Stimulated activated CD8-positive, alpha-beta memory T cell treated with anti-CD3 and anti-CD28 coated beads, Interleukin-12 subunit alpha, Interleukin-12 subunit beta, amount 100 ng/mL, for 1 hour (primary cell): ENCODE measurements around the gene SPDYE16.
"Not testable (repeated sequence)": the region's sequence is repeated elsewhere in the genome, so short reads cannot be mapped to it uniquely, and the experiment has no call there.

ENCODE experiments used
- DNase-seq: peaks from one replicate; pipeline ENCODE4 v3.0.0-alpha.2; 2020; ENCODE audit warnings: low read depth

Gene SPDYE16

DNA sequence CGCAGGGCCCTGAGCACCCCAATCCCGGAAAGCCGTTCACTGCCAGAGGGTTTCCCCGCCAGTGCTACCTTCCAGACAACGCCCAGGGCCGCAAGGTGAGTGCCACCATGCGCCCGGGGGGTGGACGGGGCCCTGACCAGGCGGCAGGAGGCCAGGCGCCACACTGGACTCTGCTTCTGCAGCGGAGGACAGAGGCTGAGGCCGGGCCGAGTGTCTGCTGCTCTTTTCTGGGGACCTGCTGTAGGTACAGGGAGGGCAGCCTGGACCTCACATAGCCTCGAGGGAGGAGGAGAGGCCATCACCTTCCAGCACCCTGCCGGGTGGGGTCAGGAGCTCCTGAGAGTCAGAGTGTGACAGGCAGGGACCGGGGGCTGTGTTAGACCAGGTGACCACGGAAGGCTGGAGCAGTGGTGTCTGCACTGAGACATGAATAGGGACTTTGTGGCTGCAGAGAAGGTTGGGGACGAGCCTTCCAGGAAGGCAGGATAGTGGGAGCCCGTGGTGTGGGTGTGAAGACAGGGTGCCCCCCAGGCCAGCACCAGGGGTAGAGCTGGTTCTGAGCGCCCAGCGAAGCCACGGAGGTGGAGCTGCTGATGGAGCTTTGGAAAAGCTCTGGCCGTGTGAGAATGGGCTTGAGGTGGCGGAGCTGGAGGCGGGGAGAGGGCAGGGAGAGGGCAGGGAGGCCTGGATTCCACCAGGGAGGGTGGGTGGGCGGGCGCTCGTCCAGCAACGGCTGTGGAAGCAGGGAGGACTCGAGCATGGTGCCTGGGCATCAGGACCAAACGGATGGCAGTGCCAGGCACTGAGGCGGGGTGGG is 38.5 kb downstream of the SPDYE16 start:
- not testable (repeated sequence) for DNase-seq

DNA sequence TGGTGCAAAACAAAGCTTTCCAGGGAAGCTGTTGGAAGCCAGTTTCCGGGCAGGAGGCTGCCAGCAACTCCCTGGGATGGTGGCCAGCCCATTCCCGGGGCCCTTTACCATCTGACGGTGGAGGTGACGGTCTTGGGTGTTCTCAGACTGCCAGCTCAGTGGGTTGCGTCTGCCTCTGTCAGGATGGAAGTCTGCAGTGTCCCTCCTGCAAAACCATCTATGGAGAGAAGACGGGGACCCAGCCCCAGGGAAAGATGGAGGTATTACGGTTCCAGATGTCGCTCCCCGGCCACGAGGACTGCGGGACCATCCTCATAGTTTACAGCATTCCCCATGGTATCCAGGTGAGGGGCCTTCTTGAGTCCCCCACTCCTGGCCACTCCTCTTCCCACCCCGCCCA is 39.9 kb downstream of the SPDYE16 start:
- not testable (repeated sequence) for DNase-seq

DNA sequence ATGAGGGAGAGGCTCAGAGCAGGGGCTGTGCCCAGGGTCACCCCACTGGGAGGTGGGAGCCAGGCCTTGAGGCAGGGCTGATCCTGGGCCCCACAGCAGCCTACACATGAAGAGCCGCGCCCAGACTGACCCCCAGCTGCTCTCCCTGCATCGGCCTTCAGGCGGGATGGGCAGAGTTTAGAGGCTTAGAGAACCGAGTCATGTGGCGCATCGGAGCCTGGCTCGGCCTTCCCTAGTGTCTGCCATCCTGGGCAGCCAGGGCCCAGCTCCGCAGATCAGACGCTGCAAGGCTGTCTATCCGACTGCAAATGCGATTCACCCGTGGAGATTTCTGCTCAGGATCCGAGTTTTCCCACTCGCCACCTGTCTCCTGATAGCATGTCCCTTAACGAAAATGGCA is 40.3 kb downstream of the SPDYE16 start:
- DNase-seq = not testable (repeated sequence)

DNA sequence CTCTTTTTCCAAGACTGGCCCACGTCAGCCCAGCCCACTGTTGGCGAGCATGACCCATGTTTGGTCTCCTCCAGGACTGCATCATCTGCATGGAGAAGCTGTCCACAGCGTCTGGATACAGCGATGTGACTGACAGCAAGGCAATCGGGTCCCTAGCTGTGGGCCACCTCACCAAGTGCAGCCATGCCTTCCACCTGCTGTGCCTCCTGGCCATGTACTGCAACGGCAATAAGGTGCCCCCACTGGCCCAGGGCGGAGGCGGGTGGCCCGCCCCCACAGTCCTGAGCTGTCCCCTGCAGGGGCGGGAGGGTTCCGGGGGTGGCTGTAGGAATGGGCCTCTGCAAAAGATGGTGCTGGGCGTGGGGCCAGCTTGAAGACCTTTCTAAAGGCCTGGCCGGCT is 40.9 kb downstream of the SPDYE16 start:
- DNase-seq = not testable (repeated sequence)

DNA sequence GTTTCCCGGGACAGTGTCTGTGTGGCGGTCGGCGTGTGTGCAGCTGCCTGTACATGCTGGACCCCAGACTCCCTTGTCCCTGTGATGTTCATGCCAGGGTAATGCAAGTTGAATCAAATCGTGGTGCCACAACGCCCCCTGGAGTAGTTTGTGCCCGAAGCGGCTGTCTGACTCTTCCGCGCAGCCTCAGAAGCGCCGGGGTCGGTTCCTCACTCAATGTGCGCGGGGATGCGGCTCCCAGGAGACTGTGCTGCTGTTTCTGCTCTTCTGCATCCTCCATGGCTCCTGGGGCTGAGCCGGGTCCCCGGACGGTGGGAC is 43.2 kb downstream of the SPDYE16 start:
- not testable (repeated sequence) for DNase-seq

DNA sequence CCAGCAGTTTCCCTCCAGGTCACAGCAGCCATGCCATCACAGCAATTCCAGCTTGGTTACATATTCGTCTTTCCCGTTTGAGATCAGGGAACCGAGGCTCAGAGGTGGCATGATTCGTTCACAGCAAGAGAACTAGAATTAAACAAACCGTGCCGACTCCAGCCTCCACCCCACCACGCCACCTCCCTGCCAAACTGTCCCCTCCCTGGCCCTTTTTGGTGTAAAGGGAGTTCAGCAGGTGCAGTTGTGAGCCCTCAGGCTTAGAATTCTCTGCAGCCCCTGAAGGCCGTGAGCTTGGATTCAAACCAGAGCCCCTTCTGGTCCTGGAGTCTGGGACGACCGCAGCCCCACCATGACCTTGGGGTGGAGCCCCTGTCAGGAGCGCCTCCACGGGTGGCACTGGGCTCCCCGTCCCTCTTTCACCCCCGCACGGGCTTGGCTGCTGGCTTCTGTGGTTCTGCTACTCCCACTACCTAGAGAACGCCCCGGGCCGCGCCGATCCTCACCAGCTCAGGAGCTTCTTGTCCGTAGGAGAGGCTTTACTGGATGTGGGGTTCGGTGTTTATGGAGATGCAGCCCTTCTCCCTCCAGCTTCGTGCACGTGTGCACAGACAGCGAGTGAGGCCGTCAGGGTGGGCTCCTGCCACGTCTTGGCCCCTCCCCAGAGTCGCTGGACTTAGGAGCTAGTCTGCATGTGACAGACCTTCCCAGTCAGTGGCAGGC is 43.7 kb downstream of the SPDYE16 start:
- DNase-seq = not testable (repeated sequence)

DNA sequence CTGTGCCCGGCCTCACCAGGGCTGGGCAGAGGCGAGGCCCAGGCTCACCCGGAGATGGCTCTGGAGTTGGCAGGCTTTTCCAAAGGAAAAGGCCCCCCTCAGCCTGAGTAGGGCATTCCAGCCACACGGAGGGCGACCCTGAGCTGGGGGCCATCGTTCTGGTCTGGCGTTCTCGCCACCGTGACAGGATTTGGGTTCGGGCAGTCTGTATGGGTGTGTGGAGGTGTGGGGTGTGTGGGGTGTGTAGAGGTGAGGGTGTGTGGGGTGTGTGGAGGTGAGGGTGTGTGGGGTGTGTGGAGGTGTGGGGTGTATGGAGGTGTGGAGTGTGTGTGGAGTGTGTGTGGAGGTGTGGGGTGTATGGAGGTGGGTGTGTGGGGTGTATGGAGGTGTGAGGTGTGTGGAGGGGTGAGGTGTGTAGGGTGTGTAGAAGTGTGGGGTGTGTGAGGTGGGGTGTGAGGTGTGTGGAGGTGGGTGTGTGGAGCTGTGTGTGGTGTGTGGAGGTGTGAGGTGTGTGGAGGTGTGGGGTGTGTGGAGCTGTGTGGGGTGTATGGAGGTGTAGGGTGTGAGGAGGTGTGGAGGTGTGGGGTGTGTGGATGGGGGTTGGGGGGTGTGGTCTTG is 44.4 kb downstream of the SPDYE16 start:
- not testable (repeated sequence) for DNase-seq

DNA sequence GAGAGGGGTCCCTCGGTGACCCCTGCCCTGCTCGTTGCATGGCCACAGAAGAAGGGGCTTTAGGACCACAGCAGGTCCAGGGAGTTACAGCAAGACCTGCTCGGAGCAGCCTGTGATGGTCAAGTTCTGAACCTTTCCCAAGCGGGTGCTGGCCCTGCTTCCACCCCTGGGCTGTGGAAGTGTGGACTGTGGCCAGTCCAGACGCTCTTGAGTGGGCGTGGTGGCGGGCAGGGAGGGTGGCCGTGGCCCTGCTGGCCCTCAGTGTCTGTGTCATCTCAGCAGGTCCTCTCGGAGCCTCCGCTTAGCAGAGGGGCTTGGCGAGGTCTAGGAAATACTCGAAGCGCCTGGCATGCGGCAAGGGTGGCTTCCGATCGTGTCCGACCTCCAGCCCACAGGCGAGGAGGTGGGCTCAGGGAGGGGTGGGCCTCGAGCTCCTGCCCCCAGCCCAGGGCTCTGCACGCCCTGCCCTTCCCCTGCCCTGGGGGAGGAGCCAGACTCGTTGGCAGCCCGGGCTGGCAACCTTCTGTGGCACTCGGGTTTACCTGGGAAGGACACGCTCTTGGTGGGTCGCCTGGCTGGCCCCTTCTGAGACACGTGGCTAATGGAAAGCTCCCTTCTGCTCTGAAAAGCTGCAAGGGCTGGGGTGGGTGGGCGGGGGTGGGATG is 45.0 kb downstream of the SPDYE16 start:
- DNase-seq = not testable (repeated sequence)

DNA sequence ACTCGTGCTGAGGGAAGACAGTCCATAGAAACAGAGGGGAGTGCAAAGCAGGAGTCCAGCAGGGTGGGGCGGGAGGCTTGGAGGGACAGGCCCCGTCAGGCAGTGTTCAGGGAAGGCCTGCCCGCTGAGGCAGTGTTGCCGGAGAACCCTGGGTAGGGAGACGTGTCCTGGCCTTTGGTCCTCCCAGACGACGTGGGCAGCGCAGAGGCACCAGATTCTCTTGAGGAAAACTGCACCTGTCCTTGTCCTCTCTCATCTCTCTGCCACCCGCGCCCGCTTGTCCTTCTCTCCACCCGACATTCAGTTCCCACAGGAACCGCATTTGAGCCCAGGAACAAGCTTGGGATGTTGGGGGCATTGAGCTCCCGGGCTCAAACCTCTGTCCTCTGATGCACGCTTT is 47.4 kb downstream of the SPDYE16 start:
- DNase-seq = not testable (repeated sequence)

DNA sequence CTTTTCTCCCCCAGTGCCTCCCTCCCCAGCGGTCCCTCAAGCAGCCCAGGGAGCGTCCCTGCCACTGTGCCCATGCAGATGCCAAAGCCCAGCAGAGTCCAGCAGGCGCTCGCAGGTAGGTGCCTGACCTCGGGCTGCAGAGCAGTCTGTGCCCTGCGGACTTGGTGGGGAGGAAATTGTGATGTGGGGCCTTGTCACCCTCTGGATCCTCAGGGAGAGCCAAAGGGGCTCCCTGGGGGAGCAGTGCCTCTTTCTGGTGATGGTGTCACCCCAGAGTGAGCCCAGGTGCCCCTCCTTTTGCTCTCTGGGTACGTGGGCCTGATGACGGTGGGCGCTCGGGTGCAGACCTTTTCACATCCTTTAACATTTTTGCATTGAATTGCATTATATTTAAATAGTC is 51.0 kb downstream of the SPDYE16 start:
- not testable (repeated sequence) for DNase-seq

DNA sequence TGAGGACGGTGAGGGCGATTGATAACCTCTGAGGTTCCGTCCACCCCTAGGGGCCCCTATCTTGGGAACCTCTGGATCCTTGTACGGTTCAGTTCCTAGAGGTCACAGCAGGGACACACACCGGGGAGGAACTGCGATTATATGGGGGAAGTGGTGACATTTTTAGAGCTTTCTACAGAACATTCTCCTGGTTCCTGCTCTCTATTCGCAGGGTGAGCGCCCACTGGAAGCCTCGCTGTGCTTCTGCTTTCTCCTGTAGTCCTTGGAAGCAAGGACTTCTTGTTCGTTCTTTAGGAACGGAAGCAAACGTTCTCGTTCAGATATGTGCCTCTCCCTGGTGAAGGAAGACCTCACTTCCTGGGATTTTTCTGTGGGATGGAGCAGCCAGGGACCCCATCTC is 55.1 kb downstream of the SPDYE16 start:
- not testable (repeated sequence) for DNase-seq

DNA sequence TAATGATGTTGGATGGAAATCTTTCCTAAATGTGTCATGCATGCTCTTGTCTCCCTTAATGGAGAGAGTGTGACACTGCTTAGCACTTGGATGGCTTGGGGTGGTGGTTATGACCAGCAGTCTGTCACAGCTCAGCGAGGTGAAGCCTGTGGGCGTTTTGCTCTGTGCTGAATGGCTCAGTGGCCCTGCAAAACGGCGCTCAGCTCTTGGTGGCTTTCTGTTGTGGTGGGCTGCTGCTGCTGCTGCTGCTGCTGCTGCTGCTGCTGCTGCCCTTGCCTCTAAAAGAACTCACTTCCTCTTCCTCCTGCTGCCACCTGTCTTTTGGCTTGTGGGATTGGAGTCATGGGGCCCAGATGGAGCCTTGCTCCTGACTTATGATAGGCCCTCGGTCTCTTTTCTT is 56.5 kb downstream of the SPDYE16 start:
- not testable (repeated sequence) for DNase-seq

DNA sequence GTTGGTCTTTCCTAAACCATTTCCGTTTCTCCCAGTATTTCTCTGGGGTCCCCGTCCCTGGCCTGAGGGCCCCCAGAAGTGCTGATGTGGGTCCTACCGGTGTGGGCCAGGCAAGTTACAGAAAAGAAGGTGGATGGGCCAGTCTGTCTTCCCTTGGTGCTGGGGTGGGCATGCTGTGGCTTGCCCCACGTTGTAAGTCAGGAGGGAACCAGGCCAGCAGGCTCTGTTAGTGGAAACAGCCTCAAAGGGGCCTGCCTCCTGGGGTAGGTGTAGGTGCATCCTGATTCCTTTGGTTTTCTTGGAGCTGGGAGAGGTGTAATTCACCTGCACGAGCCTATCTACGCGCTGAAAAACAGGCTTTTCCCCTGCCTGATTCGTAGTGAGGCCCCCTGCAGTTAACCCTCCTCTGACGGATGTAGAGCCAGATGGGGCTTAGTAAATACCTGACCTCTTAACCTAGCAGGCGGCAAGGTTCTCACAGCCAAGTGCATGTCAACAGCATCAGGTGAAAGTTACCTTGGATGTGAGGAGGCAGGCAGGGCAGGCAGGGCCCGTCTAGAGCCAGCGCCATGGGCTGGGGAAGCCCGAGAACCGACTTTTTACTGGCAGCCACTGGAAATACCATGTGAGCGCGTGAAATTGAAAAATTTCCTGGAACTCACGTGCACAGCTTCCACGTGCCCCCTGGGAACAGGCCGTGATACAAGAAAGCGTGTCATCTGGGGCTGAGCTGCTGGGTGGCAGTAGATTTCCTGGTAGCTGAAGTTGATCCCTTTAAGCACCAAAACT is 57.1 kb downstream of the SPDYE16 start:
- DNase-seq = not testable (repeated sequence)

DNA sequence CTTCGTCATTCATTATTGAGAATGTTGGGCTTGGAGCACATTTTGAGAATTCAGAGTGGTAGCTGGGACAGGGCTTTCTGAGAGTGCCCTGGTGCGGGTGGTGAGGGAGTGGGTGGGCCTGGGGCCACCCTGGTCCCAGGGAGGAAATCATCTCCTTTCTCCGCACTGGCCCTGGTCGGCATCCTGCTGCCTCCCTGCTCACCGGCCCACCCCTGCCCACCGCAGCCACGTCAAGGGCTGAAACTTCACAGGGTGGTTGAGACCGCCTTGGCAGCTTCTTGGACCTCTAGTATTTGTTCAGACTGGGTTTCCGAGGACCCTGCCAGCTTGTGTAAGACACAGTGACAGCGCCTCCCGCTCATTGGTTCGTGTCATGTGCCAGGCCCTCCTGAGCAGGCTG is 58.6 kb downstream of the SPDYE16 start:
- DNase-seq = not testable (repeated sequence)

DNA sequence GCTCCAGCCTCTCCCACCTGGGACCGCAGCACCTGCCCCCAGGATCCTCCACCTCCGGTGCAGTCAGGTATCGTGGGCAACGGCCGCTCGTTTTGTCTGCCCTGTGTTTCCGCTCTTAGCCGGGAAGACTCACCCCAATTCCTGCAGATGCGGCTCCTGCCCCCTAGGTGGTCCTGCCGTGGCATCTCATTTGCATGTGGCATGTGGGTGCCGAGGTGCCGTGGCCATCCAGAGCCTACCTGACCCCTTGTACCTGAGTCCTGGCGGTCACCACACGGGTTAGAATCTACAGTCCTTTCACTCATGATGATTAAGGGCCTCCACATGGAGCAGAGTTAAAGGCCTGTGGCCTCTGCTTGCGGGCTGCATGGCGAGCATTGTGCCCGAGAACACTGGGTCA is 60.0 kb downstream of the SPDYE16 start:
- not testable (repeated sequence) for DNase-seq

DNA sequence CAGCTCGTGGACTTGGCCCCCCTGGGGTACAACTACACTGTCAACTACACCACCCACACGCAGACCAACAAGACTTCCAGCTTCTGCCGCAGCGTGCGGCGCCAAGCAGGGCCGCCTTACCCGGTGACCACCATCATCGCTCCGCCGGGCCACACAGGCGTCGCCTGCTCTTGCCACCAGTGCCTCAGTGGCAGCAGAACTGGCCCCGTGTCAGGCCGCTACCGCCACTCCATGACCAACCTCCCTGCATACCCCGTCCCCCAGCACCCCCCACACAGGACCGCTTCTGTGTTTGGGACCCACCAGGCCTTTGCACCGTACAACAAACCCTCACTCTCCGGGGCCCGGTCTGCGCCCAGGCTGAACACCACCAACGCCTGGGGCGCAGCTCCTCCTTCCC is 60.4 kb downstream of the SPDYE16 start:
- not testable (repeated sequence) for DNase-seq
